GM21390 (cell line): ENCODE data around the gene METTL25B.

Source experiments
- ATAC-seq: cut with Tn5 transposase; IDR thresholded peaks from one replicate; pipeline ENCODE4 v1.9.1; 2021; ENCODE audit not compliant: unreplicated experiment

METTL25B gene

DNA sequence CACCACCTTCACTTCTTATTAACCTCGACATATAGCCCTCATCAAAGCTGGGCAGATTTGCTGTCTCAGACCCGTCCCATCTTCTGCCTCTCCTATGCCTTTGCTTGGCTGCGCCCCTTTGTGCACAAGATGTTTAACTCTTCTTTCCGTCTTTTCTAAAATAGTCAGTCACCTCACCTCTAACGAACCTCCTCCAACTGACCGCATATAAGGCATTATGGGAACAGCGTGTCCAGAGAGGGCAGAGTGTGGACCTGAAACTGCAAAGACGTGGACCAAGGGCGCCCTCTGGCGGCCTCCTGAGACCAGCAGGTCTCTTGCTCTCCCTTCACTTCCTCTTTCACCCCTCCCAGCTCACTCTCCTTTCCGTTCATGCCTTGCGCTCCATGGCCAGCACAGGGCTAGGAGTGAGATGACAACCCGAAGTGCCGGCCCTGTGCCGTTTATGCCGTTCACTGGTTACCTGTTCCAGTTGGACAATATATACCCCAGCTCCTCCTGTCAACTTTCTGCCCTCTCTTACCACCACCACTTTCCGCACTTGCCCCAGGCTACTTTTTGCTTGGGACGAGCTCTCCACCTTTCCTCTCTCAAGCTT, 2.5 kb upstream of the METTL25B start:
- peak; percentile 39 for ATAC-seq

DNA sequence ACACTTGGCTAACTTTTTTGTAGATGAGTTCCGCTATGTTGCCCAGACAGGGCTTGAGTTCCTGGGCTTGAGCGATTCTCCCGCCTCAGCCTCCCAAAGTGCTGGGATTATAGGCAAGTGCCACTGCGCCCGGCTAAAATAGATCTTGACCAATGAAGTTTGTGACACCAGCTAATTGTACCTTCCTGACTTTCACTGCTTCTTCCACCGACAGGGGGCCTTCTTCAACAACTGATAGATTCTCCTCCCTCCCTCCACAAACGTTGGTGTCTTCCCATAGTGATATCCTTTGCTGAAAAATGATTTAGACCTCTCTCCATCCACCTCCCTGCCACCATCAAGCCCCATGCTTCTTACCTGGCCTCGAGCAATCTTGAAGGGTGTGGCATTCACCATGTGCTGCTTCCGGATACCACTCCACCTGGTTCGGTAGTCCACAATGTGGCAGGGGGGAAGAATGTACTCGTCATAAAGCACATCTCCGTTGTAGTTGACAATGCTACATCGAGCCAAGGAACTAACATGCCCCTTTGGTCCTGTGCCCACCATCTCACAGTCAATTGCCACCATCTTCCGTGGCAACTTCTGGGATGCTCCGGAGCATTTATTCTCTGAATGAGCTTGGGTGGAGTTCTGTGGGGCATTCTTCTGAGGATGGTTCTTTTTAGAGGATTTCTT, 1.6 kb upstream of the METTL25B start:
- no peak for ATAC-seq

DNA sequence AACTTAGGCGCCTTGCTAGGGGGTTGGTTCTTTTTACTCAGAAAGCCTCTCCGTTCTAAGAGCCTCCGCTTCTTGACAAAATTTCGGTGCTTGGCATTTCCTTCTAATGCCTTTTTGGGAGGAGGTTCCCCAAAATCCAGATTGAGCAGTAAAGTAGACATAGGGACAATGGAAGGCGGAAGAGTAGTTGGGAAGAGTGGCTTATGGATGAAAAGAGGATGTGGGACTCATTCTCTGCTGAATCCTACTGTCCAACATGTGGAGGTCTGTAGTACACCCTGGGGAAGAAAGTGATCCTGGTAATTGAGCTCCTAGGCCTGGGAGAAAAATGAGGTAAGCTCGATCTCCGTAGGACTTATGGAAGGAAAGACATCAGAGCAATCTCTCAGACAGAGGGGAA, 777 bp upstream of the METTL25B start:
- no peak for ATAC-seq

DNA sequence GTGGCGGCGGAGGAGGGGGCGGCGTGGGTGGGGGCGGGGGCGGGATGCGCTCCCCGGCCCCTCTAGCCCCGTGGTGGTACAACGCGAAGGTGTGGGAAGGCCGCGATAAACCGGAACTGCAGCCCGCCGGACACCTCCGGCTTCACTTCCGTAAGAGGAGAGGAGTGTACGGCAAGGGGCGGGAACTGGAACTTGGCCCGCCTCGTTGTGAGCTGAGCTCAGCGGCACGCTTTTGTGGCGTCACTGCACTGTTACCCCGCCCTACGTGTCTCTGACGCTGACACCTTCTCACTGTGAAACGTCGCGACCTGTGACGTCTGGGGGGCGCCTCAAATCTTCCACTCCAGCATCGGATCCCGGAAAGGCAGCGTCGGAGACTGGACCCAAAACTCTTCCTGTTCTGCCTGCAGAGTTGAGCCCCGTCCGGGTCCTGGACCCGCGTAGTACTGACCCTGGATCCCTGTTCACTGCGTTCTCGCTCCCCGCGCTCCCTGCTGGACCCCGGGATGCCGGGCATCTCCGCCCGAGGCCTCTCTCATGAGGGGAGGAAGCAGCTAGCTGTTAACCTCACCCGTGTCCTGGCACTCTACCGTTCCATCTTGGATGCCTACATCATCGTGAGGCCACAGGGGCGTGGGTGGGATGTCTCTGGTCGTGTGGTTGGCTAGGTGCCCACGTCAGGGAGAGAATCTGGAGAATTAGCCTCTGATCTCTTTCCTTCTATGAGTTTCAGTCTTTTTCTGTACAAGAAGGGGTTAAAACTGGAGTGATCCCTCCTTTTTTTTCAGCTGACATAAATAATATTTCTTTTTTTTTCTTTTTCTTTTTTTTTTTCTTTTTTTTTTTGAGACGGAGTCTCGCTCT, 562 bp downstream of the METTL25B start, which contains the start of gene ISG20L2:
TSS of gene ISG20L2 (minus strand) at position 168 of the 864 bp plus-strand sequence. CDS start 1,114 bp downstream, outside the sequence.
- ATAC-seq: peak; percentile 89

DNA sequence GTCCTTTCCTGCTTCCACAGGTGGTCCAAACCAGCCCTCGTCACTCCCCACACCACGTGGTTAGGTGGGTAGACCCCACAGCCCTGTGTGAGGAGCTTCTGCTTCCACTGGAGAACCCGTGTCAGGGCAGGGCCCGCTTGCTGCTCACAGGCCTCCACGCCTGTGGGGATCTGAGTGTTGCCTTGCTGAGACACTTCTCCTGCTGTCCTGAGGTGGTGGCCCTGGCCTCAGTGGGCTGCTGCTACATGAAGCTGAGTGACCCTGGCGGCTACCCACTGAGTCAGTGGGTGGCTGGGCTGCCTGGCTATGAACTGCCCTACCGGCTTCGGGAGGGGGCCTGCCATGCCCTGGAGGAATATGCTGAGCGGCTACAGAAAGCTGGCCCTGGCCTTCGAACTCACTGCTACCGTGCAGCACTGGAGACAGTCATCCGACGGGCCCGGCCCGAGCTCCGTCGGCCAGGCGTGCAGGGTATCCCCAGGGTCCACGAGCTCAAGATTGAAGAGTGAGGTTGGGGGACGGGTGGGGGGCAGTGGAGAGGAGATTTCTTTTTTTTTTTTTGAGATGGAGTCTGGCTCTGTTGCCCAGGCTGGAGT, 5.8 kb downstream of the METTL25B start:
- ATAC-seq: no peak

DNA sequence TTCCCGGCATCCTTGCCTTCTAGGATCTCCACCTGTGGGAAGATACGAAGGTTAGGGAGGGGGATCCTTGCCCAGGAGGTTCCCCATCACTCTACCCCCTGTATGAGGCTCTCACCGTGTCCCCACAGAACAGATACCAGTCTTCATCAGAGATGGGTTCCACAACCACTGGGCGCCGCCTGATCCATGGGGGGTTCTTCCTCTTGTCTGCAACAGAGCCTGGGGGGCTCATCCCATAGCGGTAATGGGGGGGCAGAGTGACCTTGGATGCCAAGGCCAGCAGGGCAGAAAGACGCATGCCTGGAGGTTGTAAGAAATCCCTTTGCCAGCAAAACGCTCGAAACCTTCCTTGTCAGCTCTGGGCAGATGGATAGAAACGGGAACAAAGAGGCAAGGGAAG, 10.1 kb downstream of the METTL25B start:
- ATAC-seq: no peak

DNA sequence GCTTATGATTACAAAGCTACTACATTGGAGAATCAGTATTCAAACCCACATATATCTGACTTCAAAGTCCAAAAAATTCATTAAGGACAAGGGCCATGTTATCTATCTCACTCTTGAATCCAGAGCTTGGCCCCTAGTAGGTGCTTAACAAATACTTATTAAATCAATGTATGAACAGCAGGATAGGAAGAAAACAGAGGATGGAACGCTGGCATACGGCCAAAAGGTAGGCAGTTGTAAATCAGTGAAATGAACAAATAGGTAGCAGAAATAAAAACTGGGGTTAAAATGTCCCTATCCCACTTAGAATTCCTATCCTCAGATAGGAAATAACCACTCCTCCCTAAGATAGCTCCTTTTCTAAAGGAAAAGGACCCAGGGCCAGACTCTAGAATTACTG, 10.6 kb downstream of the METTL25B start:
- no peak for ATAC-seq

DNA sequence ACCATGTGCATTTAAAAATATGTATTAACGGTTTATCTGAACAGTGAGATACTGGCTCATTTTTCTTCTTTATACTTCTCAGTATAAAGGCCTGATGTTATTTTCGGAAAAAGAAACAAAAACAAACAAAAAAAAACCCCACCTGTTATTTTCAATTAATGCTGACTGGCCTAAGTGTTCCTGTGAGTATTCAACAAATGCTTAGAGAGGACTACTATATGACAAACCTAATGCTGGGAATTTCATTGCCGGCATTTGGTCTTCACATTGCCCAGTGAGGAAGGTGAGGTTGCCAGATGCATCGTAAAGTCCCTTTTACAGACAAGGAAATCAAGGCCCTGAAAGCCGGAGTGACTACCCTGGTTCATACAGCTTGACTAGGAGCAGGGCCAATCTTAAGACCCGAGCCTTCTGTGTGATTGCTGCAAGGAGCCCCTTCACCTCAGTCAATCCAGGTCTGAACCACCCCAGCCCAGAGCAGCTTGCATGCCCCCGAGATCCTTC, 12.0 kb downstream of the METTL25B start:
- ATAC-seq: peak; percentile 1

DNA sequence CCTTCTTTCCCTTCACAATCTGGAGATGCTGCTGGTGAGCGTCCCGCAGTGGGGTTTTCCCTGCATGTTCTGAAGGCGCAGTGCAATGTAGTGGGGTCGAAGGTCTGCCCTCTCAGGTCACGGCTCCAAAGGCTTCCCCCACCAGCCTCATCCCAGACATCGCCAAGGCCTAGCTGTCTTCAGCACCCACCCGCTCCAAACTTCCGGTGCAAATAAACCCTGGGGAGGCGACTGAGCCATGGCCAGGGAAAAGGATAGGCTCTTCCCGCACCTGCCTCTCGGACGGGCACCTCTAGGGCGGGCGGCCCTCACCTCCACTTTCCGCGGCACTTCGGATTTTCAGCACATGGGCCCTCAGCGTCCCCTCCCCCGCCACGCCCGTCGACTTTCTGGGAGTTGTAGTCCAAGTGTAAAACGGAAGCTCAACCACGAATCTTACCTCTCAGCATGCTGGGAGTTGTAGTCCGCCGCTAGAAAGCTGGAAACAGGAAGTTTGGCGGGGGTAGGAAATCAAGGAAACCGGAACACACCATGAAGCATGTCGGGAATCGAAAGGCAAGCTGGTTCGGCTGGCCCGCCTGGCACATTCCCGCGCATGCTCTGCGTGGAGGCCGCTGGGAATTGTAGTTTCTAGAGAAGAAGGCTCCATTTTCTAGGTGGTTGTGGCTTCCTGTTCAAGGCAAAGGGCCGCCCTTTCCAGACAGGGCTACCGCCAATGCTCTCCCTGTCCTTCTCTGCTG, 12.6 kb downstream of the METTL25B start, which contains the start of gene MRPL24:
TSS of gene MRPL24 (minus strand) at position 348 of the 740 bp plus-strand sequence. CDS start 2,384 bp downstream, outside the sequence.
- ATAC-seq: peak; percentile 77

DNA sequence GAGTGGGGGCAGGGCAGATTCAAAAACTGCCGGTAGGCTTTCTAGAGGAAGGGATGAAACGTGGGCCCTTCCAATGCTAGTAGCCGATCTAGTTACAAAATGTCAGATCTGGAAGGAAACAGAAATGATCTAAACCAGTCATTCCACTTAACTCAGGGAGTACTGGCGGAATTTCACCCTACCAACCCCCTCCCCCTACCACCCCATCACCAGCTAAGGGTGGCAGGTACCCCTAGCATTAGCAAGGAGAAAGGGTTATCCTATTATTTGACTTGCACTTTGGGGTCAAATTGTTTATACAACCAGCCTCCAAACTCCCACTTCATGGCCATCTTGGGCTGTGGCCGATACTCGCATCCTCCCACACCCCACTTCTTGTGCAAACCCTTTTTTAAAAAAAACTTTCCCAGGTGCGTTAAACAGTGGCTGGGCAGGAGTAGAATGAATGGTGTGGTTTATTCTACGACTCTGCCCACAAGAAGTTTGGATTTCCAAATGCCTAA, 13.3 kb downstream of the METTL25B start:
- peak; percentile 0 for ATAC-seq

DNA sequence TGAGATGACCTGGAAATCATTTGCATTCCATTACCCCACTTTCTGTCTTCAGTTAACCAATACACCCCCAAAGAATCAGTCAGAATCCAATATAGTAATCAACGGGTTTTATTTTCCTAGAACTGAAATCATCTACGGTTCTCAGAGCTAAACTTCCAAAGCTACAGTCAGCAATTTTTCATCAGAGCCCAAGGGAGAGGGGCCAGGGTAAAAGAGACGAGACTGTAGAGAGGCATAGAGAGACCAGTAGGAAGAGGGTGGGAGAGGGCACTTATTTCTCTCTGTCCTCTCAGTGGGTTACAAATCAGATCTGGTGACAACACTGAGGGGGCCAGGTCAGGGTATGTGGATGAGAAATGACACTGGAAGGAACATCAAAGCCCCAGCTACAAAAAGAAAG, 13.7 kb downstream of the METTL25B start:
- no peak for ATAC-seq

DNA sequence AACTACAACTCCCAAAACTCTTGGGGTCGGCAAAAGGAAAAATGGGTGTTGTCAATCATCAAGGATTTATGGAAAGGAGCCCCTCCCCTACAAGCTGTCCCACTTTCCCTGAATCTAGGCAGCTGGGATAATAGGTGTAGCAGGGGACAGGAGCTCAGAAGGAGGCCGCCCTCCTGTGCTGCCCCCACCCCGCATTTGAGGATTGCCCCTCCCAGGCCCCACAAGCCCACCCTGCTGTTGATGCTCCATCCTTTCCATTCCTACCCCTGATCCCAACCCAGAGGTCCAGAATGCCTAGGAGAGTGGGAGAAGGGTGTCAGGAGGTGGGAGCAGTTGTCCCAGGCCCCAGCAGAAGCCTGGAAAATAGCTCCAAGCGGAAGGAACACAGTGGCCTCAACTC, 14.5 kb downstream of the METTL25B start:
- ATAC-seq: no peak

DNA sequence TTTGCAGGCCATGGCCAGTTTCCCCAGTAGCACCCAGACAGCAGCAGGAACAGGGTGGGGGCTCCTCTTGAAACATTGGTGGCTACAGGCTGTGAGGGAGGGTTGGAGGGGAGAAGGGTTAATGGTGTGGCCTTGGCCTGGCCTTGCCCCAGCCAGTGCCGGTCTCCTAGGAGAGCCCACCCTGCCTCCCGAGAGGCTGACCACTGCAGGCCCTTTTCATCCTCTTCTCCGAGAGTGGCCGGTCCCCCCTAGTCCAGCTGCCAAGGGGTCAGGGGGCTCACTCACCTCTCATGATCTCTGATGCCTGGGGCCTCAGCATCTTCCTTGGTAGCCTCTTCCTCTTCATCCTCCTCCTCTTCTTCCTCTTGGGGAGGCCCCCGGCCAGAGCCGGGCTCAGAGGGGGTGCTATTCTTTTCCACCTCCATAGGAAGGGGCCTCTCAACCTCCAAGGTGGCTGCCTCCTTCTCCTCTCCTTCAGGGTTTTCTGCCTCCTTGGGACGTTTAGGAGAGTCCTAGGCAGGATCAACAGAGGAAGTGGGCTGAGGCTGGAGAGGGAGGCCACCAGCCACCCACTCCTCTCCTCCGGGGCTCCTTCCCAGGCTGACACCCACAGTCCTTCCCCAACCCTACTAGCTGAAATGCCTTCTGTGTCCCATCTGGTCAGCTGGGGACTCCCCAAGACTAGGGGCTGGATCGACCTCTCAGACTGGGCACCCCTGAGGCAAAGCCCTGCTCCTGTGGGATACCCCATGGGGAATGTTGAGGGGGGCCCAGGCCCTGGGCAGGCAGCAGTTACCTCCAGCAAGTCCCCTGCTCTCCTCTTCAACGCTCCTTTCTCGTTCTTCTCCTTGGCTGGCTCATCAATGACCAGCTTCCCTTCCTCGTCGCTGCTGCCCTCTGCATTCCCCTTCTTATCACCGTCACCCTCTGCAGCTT, 15.4 kb downstream of the METTL25B start:
- ATAC-seq: no peak

DNA sequence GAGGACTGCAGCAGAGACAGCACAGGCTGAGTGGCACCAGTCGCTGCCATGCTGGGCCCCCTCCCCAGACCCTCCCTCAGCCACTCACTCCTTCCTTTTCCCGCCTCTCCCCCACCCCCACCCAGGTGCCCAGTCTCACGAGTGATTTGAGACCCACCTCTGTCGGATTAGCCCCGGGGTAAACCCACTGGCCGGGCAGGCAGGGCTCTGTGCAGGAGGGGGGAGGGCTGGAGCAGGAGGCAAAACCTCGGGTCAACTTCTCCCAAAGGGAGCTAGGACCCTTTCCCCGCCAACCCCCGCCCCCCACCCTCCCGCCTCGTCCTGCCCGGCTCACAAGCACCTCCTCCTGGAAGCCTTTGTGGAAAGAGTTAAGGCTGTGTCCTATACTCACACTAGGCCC, 16.1 kb downstream of the METTL25B start:
- no peak for ATAC-seq

DNA sequence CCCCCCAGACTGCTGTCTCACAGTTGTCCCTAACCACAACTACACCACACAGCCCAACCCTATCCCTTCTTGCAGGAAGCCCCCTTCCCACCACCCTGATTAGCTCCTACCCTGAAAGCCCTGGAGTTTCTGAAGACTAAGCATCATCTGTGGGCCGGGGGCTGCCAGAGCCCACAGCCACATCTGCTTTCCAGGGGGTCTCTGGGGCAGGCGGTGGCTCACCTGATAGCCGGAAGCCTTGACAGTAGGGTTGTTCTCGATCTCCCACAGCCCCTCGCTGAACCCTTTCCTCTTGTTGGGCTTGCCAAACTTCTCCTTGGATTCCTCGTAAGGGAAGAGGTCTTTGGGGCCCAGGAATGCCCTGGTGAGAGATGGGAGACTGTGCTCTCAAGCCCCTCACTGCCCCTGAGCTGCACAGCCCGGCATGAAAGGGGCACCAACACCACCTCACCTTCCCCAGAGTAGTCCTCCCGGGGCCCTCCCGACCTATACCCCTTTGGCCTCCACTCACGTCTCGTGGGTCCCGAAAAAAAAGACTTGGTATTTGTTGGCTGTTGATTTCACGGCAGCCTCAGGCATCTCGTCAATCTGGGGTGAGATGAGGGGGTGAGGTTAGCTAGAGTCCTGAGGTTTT, 16.6 kb downstream of the METTL25B start:
- ATAC-seq: no peak

DNA sequence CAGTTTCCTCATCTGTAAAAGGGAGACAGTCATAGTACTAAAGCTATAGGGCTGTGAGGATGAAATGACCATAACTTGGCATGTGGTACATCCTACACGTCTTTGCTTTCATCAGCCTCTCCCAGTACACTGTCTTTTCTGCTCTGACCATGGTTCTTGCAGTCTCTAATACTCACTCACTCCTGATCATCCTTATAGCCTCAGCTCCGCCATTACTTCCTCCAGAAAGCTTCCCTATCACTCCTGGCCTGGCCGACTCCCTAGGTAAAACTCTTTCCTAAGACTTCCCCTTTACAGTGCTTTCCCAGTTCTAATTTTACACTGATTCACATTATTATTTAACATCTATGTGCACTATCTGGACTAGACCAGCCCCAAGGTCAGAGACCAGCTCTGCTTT, 17.6 kb downstream of the METTL25B start:
- no peak for ATAC-seq

DNA sequence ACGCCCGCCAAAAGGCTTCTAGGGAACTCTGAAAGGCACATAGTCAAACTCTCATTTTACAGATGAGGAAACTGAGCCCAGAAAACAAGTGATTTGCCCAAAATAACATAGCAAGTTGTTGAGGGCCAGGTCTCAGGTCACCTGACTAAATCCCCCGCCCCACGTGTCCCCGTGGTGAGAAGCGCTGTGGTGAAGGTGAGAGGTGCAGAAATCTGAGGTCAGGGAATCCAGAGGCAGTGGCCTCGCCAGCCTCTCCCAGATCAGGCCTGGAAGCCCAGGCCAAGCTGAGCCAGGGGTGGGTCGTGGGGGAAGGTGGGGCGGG, 18.1 kb downstream of the METTL25B start:
- ATAC-seq: no peak

DNA sequence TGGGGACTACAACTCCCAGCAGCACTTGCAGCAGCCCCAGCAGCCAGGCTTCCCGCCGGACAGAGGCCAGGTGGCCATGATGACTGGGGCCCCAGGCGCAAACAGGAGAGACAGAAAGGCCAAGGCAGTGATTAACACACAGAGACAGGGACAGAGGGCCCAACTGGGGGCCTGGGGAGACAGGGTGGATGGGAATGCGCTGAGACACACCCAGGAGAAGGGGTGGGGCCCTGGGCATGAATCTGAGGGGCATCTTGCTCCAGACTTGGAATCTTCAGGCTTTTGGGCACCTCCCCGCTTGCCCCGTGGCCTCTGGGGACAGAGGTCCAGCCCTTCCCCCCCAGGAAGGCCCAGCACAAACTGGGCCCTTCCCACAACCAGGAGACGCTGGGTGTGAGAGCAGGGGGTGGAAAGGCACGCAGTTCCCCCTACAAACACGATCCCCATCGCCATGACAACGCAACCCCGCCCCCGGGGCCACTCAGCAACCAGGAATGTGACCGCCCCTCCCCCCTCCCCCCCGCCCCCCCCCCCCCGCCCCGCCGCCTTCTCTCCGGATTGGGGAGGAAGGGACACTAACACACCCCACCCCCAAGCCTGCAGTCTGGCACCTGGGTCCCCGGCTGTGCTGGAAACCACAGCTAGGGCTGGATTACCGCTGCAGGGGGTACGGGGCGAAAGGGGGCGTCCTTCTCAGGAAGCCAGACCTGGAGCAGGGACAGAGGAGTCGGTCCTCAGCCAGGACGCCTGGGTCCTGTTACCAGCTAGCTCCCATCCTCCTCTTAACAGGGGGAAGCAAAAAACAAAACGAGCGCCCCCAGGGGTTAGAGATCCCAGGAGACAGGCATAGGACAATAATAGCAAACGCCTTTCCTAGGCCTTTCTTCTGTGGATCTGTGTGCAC, 18.7 kb downstream of the METTL25B start:
- no peak for ATAC-seq
